Mesothelial cell of epicardium (in vitro differentiated cells): ENCODE measurements around the gene TDRKH. TPM values are rescaled to one million over a fixed set of nuclear protein-coding genes. Genes with fewer than 3 reads are reported as not detected.

Experiments used
- DNase-seq, 2 experiments: peaks; one replicate each; pipeline ENCODE4 v3.0.0; 2021; ENCODE audit warnings: low spot score in 2 of 2; ENCODE audit not compliant: unreplicated experiment in 2 of 2
- H3K27ac Mint-ChIP-seq: 2 replicates; pipeline ENCODE4 v1.8.0; 2021; ENCODE audit warnings: mixed read lengths
- H3K27me3 Mint-ChIP-seq: 2 replicates; pipeline ENCODE4 v1.8.0; 2021; ENCODE audit warnings: low read depth, mixed read lengths
- H3K36me3 Mint-ChIP-seq: 2 replicates; pipeline ENCODE4 v1.8.0; 2021; ENCODE audit warnings: mixed read lengths
- H3K4me1 Mint-ChIP-seq: 2 replicates; pipeline ENCODE4 v1.8.0; 2021; ENCODE audit warnings: mixed read lengths
- H3K4me3 Mint-ChIP-seq: 2 replicates; pipeline ENCODE4 v1.8.0; 2021; ENCODE audit warnings: mild to moderate bottlenecking, moderate library complexity, mixed read lengths
- H3K9me3 Mint-ChIP-seq: 2 replicates; pipeline ENCODE4 v1.8.0; 2021; ENCODE audit warnings: mixed read lengths
- total RNA-seq: library from RNA; stranded (reverse); gene quantifications from 3 replicates; pipeline ENCODE4 v1.2.1, GENCODE V29; 2021
- TF ChIP-seq, protein P1 (sequence below): fragments of 200-600 bp; sonication (generic); IDR thresholded peaks from one replicate; pipeline ENCODE4 v1.5.0; 2021; ENCODE audit warnings: antibody characterized with exemption; ENCODE audit not compliant: unreplicated experiment

The TDRKH gene, protein sequence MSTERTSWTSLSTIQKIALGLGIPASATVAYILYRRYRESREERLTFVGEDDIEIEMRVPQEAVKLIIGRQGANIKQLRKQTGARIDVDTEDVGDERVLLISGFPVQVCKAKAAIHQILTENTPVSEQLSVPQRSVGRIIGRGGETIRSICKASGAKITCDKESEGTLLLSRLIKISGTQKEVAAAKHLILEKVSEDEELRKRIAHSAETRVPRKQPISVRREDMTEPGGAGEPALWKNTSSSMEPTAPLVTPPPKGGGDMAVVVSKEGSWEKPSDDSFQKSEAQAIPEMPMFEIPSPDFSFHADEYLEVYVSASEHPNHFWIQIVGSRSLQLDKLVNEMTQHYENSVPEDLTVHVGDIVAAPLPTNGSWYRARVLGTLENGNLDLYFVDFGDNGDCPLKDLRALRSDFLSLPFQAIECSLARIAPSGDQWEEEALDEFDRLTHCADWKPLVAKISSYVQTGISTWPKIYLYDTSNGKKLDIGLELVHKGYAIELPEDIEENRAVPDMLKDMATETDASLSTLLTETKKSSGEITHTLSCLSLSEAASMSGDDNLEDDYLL
- total RNA-seq: 8.2 to 9.9 TPM (median 8.4 TPM) in 3 replicates

DNA sequence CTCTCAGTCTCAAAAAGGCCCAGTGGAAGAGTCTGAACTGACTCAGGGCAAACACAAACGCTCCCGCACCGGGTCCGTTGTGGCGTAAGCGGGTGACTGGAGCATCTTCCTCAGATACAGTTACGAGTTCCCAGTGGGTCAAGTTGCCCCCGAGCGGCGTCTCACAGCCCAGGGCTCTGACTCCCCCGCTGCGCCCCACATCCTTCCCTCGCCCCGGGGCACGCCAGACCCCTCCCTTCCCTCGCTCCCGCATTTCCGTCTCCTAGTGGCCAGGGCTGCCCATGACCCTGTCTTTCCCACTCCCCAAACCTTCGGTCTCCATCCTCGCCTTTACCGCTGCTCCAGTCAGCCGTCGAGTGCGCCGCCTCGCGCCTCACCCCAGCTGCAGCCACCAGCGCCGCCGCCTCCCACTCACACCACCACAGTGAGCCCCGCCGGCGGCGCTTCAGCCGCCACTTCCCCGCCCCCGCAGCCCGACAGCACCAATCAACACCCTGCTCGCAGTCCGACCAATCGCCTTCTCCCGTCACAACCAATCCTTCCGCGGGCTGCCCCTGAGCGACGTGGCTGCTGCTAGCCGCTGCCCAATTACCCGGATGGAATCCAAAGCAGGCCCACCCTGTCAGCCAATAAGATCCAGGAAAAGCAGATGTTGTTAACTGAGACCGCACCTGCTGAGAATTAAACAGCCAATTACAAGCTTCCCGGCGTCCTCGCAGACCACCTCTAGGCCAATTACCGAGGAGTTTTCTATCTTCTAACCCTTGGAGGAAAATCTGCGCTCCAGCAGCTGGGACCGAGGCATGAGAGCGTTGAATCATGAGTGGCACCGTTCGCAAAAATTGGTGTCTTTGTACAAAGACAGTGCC, at the start of gene TDRKH:
TDRKH (minus strand) TSS at position 430 of the 869 bp plus-strand sequence. CDS start 7,478 bp downstream, outside the sequence.
- Mint-ChIP-seq H3K9me3 (no peaks in the 10 kb centered on the region), H3K4me3 (peak within 1 kb of the TSS; percentile 85), H3K27me3 (peaks cover 6% of the 10 kb centered on the region), H3K27ac (peak within 1 kb of the TSS; percentile 85), H3K4me1 (peaks cover 15% of the 10 kb centered on the region), H3K36me3 (no peaks in the 10 kb centered on the region)
- peak; percentile 96 to 97 for DNase-seq
- TF ChIP-seq, protein P1, sequence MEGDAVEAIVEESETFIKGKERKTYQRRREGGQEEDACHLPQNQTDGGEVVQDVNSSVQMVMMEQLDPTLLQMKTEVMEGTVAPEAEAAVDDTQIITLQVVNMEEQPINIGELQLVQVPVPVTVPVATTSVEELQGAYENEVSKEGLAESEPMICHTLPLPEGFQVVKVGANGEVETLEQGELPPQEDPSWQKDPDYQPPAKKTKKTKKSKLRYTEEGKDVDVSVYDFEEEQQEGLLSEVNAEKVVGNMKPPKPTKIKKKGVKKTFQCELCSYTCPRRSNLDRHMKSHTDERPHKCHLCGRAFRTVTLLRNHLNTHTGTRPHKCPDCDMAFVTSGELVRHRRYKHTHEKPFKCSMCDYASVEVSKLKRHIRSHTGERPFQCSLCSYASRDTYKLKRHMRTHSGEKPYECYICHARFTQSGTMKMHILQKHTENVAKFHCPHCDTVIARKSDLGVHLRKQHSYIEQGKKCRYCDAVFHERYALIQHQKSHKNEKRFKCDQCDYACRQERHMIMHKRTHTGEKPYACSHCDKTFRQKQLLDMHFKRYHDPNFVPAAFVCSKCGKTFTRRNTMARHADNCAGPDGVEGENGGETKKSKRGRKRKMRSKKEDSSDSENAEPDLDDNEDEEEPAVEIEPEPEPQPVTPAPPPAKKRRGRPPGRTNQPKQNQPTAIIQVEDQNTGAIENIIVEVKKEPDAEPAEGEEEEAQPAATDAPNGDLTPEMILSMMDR: no peak

DNA sequence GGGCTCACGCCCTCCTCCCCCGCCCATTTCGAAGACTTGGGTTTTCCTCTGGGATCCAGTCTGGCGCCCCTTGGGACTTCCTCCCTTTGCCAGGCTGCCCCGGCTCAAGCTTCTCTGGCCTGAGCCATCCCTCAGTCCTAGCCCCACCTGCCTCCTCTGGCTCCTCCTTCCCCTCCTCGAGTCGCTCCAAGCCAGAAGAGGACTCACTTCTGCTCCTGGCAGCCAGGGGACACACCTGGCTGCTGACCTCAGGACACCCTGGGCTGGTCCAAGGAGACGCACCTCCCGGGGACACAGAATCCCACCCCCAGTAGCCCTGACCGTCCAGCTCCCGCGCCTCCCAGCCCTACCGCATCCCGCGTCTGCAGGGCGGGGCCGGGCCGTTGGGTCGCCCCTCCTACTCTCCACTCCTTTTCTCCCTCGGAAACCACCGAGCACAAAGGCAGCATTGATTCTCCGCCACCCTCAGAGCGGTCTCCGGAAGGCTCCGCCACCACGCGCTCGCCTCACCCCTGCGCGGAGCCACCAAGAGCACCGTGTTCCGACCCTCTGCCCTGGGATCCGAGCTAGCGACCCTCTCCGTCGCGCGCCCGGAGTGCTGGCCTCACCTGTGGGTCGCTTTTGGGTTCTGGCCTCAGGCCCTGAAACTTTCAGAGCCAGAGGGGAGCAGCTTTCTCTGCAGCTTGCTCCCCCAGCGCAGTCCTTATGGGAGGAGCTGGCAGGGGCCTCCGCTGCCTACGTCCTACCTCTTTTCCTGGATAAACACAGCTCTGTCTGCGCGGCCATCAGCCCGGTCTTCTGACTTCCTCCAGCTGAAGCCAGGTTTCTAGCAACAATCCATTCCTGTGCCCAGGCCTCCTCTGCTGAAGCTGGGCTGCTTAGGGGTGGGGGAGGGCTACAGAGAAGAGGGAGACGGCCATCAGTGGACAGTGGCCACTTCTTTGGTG, 49.4 kb upstream of the TDRKH start, which contains the start of gene C2CD4D:
C2CD4D (minus strand) TSS at position 364 of the 947 bp plus-strand sequence. CDS start 831 bp downstream, outside the sequence.
- Mint-ChIP-seq H3K27ac (peak within 1 kb of the TSS; percentile 88), H3K27me3 (peaks cover 56% of the 10 kb centered on the region), H3K4me1 (peaks cover 32% of the 10 kb centered on the region), H3K4me3 (peak within 1 kb of the TSS; percentile 74), H3K9me3 (no peaks in the 10 kb centered on the region), H3K36me3 (no peaks in the 10 kb centered on the region)
- DNase-seq: peak; percentile 37 to 63
- TF ChIP-seq, protein P1: no peak

DNA sequence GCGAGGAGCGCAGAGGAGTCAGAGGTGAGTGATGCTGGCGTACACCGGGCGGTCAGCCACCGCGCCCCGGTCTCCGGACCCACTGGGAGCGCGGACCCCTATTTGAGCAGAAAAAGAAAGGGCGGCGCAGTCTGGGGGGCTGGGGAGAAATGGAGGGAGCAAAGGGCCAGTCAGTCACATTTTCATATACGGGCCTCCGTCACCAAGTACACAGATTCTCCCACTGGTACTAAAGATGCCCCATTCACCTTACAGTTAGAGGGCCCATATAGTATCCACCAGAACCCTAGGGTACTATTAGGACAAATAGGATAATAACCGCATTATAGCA, 48.7 kb upstream of the TDRKH start:
- TF ChIP-seq, protein P1: no peak
- no peaks in the 10 kb centered on the region for H3K9me3 Mint-ChIP-seq
- H3K27me3 Mint-ChIP-seq: peaks cover 55% of the 10 kb centered on the region
- peak overlapping the region; percentile 74 for H3K4me3 Mint-ChIP-seq
- H3K27ac Mint-ChIP-seq: no peak overlapping the region
- no peaks in the 10 kb centered on the region for H3K36me3 Mint-ChIP-seq
- DNase-seq: no peak
- peaks cover 32% of the 10 kb centered on the region for H3K4me1 Mint-ChIP-seq

DNA sequence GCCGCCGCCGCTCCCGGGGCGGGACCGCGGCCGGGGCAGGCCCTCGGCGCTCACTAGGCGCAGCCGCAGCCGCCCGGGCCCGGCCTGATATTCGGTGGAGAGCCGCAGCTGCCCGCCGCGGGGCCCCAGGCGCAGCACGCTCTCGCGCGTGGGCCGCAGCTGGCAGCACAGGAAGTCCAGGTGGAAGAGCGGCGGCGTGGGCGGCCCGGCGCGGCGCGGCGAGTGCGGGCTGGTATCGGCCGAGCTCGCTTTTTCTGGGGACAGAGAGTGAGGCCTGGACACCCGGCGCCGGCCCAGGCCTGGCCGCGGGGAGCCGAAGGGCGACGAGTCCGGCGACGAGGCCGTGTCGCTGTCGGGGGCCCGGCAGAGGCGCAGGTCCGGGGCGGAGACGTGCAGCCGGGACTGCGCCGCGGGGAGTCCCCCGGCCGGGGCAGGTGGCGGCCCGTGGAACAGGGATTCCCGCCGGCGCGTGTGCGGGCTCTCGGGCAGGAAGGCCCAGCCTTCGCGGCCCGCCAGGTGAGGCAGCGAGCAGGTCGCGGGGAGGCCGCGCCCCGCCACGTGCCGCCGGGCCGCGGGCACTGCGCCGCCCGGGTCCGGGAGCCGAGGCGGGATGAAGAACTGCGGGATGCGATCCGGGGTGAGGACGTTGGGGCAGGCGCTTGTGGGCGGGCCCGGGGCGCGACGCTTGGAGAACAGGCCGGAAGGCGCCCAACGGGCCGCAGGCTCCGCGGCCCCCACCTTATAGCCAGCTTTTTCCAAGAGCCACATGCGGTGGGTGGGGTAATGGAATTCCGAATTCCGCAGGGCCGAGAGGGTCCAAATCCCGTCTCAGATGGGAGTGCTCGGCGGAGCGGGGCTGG, 48.2 kb upstream of the TDRKH start:
- no peak for DNase-seq
- H3K27me3 Mint-ChIP-seq: peaks cover 55% of the 10 kb centered on the region
- H3K36me3 Mint-ChIP-seq: no peaks in the 10 kb centered on the region
- no peak overlapping the region for H3K27ac Mint-ChIP-seq
- no peaks in the 10 kb centered on the region for H3K9me3 Mint-ChIP-seq
- H3K4me1 Mint-ChIP-seq: peaks cover 32% of the 10 kb centered on the region
- peak overlapping the region; percentile 74 for H3K4me3 Mint-ChIP-seq
- TF ChIP-seq, protein P1: no peak
